Heart left ventricle (tissue), 16 donors: ENCODE measurements around the gene SPRED3. TPM values are rescaled to one million over a fixed set of nuclear protein-coding genes. Genes with fewer than 3 reads are reported as not detected.

ENCODE experiments used
- ATAC-seq, 4 donors: fragments of 200-7000 bp; cut with Tn5 transposase; one replicate each; pipeline ENCODE4 v1.9.1; 2020 to 2022; ENCODE audit warnings: moderate library complexity in 4 of 4, mild to moderate bottlenecking in 3 of 4, moderate number of reproducible peaks in 1 of 4
- DNase-seq, 5 donors: peaks; one replicate each; pipeline ENCODE4 v3.0.0-alpha.2; 2020
- H3K27ac ChIP-seq, 12 donors: fragments of 200-600 bp; sonication (generic) in 4 of 12; one replicate each; pipeline versions ENCODE4 v1.5.0 to v1.8.0; 2016 to 2022; ENCODE audit warnings: mild to moderate bottlenecking in 2 of 12
- H3K27me3 ChIP-seq, 9 donors: fragments of 200-600 bp; sonication (generic) in 2 of 9; one replicate each; pipeline versions ENCODE4 v1.5.1 to v1.8.0; 2016 to 2022; ENCODE audit warnings: mild to moderate bottlenecking in 3 of 9
- H3K36me3 ChIP-seq, 9 donors: fragments of 200-600 bp; sonication (generic) in 2 of 9; one replicate each; pipeline versions ENCODE4 v1.5.0 to v1.8.0; 2018 to 2022; ENCODE audit warnings: mild to moderate bottlenecking in 2 of 9
- H3K4me1 ChIP-seq, 12 donors: fragments of 200-600 bp; sonication (generic) in 4 of 12; one replicate each; pipeline versions ENCODE4 v1.5.0 to v1.8.0; 2016 to 2022; ENCODE audit warnings: mild to moderate bottlenecking in 3 of 12
- H3K4me3 ChIP-seq, 12 donors: fragments of 200-600 bp; sonication (generic) in 4 of 12; one replicate each; pipeline versions ENCODE4 v1.5.0 to v1.8.0; 2017 to 2022; ENCODE audit warnings: mild to moderate bottlenecking in 9 of 12, moderate library complexity in 4 of 12
- H3K9me3 ChIP-seq, 12 donors: fragments of 200-600 bp; sonication (generic) in 4 of 12; one replicate each; pipeline versions ENCODE4 v1.5.0 to v1.8.0; 2016 to 2022; ENCODE audit warnings: mild to moderate bottlenecking in 1 of 12
- POLR2A ChIP-seq, 2 donors: fragments of 450-650 bp; IDR thresholded peaks; one replicate each; pipeline ENCODE4 v1.6.1; 2017; ENCODE audit warnings: antibody characterized with exemption in 2 of 2, mild to moderate bottlenecking in 2 of 2, moderate library complexity in 2 of 2
- WGBS, 4 donors: extraction: QIAGEN DNeasy Blood & Tissue Kit in 2 of 4; methylation state at CpG; one replicate each; pipeline versions ENCODE4 v1.1.5 to v1.1.7; 2013 to 2018; 5-methylcytosine and 5-hydroxymethylcytosine counted together
- intact Hi-C, 10 donors: fragments of 100-400 bp; cut with DNase I; formaldehyde crosslinking; loops; one replicate each; pipeline versions ENCODE4 v1.11.1 to v1.14.2; 2022
- polyA plus RNA-seq, 2 donors: library from polyadenylated mRNA; stranded (reverse); fragments of 200-250 nt; gene quantifications; one replicate each; pipeline ENCODE4 v1.2.3, GENCODE V29; 2013
- total RNA-seq, 9 donors: library from RNA; depleted of rRNA in 2 of 9; stranded (reverse); fragments of >200 nt in 2 of 9; fragmentation: NEBNext Ultra II Directional in 3 of 9; extraction: Animal tissue kit (Norgen Biotek cat#: 25700) in 3 of 9; gene quantifications; one replicate each; pipeline versions ENCODE4 v1.1.0 to v1.2.4, GENCODE V29; 2016 to 2023
- TF ChIP-seq, protein P1 (sequence below), 12 donors: fragments of 200-600 bp; sonication (generic) in 4 of 12; IDR thresholded peaks; one replicate each; pipeline versions ENCODE4 v1.5.0 to v1.8.0; 2018 to 2022; ENCODE audit warnings: antibody characterized with exemption in 12 of 12, mild to moderate bottlenecking in 5 of 12
- donor health status: ischemic (EF 13 %, LVEDD 7.1; RV severe dilation, severe dysfunction).
- donor health status: healthy with polysubstance abuse.
- donor health status: DM: no; HTN: yes; CAD: no.
- donor health status: DM: no; HTN: no; CAD: no.
- donor health status: ischemic (EF 25% LVEDD 6.9; RV normal size, moderate dysfunction).
- donor health status: ischemic (EF 25% LVEDD 5.7; RV mildly dilated, moderate dysfunction).
- donor health status: healthy.
- donor health status: DM: yes; HTN: yes; CAD: no.
- donor health status: ischemic (EF 35%, LVEDD 5.7; RV mildly dilated, moderate dysfunction).
- donor health status: nonischemic (EF 11% LVEDD 7.7; RV severe dilation, severe dysfunction).
- donor health status: DM: yes; HTN: yes; CAD: no.
- donor health status: PGD.
- donor health status: ischemic (EF 29% LVEDD 5.4; RV normal size, mild dysfunction).
- donor health status: nonischemic (EF 23%, LVEDD 6.1; RV moderate dilation, normal function).

The SPRED3 gene
- total and polyA plus RNA-seq, 11 donors = 0.18 to 3.1 (median 0.72) TPM; not detected in 1

DNA sequence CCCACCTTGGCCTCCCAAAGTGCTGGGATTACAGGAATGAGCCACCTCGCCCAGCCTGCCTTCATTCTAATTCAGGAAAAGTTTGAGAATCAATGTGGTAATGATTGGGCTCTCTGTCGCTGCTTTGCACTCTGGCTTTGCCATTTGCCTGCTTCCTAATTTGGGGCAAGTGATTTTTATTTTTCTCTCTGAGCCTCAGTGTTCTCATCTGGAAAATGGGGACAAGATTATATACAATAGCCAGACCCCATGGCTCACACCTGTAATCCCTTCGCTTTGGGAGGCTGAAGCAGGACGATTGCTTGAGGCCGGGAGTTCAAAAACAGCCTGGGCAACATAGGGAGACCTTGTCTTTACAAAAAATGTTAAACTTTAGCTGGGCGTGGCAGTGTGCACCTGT, 48.8 kb downstream of the SPRED3 start:
- no peak for TF ChIP-seq POLR2A (IDR thresholded peaks at IDR 0.05)
- TF ChIP-seq, protein P1, sequence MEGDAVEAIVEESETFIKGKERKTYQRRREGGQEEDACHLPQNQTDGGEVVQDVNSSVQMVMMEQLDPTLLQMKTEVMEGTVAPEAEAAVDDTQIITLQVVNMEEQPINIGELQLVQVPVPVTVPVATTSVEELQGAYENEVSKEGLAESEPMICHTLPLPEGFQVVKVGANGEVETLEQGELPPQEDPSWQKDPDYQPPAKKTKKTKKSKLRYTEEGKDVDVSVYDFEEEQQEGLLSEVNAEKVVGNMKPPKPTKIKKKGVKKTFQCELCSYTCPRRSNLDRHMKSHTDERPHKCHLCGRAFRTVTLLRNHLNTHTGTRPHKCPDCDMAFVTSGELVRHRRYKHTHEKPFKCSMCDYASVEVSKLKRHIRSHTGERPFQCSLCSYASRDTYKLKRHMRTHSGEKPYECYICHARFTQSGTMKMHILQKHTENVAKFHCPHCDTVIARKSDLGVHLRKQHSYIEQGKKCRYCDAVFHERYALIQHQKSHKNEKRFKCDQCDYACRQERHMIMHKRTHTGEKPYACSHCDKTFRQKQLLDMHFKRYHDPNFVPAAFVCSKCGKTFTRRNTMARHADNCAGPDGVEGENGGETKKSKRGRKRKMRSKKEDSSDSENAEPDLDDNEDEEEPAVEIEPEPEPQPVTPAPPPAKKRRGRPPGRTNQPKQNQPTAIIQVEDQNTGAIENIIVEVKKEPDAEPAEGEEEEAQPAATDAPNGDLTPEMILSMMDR (IDR thresholded peaks at IDR 0.05) = no peak
- H3K27me3 ChIP-seq = peaks cover 8 to 52% (median 25%) of the 10 kb centered on the region in 9 donors
- no peak overlapping the region for H3K27ac ChIP-seq
- H3K36me3 ChIP-seq = no peaks in the 10 kb centered on the region
- intact Hi-C loops = loop anchor here in 1 of 10 donors (10.0 kb wide), 1 partner anchor 148 kb away; no protein-coding TSS in a partner anchor
- DNase-seq (no peak), ATAC-seq (no peak)
- H3K4me3 ChIP-seq = no peak overlapping the region
- no peaks in the 10 kb centered on the region for H3K9me3 ChIP-seq
- WGBS, 4 donors = 93 to 94% (median 94%) methylated on average over 6 of the region's 6 CpGs
- H3K4me1 ChIP-seq = peaks cover 0 to 17% (median 0%) of the 10 kb centered on the region in 12 donors

DNA sequence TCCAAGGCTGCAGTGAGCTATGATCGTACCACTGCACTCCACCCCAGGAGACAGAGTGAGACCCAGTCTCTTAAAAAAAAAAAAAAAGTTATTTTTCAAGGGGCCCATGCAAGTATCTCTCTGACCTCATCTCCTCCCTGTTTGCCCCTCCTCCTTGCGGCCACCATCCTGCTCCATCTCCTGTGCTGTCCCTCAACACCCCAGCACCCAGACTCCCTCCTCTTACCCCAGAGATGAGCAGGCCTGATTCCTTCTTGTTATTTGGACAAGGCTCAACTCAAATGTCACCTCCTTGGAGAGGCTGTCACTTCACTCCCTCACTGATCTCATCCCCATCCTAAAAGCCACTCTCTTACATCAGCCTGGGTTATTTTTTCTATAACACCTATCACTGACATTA, 49.4 kb downstream of the SPRED3 start:
- intact Hi-C loops = loop anchor here in 1 of 10 donors (10.0 kb wide), 1 partner anchor 147 kb away; no protein-coding TSS in a partner anchor
- Histone ChIP-seq H3K9me3 (no peaks in the 10 kb centered on the region), H3K36me3 (no peaks in the 10 kb centered on the region), H3K4me1 (peaks cover 0 to 17% (median 0%) of the 10 kb centered on the region in 12 donors), H3K27ac (no peak overlapping the region), H3K4me3 (no peak overlapping the region), H3K27me3 (peaks cover 8 to 52% (median 23%) of the 10 kb centered on the region in 9 donors)
- no peak for ATAC-seq
- TF ChIP-seq POLR2A (IDR thresholded peaks at IDR 0.05) = no peak
- TF ChIP-seq, protein P1 (IDR thresholded peaks at IDR 0.05) = no peak
- WGBS, 4 donors = 73 to 81% (median 77%) methylated on average over 2 of the region's 2 CpGs
- DNase-seq = no peak

DNA sequence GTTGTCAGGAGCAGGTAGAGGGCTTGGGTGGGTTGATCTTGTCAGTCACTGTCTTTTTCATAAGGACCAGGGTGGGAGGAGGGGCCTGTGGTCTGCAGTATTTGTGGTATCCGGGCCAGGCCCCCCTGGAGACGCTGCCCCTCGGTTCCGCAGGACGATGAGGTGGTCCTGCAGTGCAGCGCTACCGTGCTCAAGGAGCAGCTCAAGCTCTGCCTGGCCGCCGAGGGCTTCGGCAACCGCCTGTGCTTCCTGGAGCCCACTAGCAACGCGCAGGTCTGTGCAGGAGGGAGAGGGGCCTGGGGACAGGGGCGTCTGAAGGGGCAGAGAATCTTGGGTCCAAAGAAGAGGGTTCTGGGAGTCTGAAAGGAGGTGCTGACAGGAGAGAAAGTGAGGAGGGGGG, 52.1 kb downstream of the SPRED3 start:
- peaks cover 0 to 29% (median 3%) of the 10 kb centered on the region in 9 donors for H3K27me3 ChIP-seq
- DNase-seq (no peak), ATAC-seq (no peak)
- H3K4me3 ChIP-seq = no peak overlapping the region
- WGBS, 4 donors = 77 to 79% (median 77%) methylated on average over 14 of the region's 14 CpGs
- intact Hi-C loops = no loop called here
- H3K4me1 ChIP-seq = no peaks in the 10 kb centered on the region
- TF ChIP-seq POLR2A (IDR thresholded peaks at IDR 0.05) = no peak
- TF ChIP-seq, protein P1 (IDR thresholded peaks at IDR 0.05) = no peak
- no peaks in the 10 kb centered on the region for H3K36me3 ChIP-seq
- no peak overlapping the region for H3K27ac ChIP-seq
- H3K9me3 ChIP-seq = no peaks in the 10 kb centered on the region

DNA sequence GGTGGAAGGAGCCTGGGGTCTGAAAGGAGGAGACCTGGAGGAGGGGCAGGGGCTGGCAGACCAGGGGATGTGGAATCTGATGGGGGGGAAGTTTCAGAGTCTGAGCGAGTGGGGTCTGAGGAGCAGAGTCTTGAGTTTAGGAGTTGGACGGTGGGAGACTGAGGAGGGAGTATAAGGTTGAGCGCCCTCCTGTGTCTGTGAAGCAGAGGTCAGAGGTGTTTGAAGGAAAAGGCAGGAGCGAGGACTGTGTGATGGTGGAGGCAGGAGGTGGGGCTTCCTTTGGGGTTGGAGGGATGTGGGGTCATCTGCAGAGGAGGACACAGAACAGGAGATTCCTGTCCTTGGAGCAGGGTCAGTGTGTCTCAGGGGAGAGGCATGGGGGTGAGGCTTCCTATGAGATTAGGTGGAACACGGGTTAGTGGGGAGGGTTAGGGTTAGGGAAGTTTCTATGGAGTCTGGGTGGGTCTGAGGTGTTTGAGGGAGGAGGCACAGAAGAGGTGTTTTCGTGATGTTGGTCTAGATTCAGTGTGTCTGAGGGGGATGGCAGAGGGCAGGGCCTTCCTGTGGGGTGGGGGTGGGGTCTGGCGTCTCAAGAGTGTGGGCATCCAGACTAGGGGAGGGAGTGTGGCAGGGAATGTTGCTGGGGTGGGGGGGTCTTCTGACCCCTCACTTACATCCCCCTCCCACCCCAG, 53.3 kb downstream of the SPRED3 start:
- Histone ChIP-seq H3K9me3 (no peaks in the 10 kb centered on the region), H3K36me3 (no peaks in the 10 kb centered on the region), H3K27me3 (peaks cover 0 to 17% (median 0%) of the 10 kb centered on the region in 9 donors), H3K4me1 (no peaks in the 10 kb centered on the region), H3K27ac (no peak overlapping the region), H3K4me3 (no peak overlapping the region)
- ATAC-seq (no peak), DNase-seq (no peak)
- WGBS, 4 donors = 35 to 46% (median 41%) methylated on average over 7 of the region's 7 CpGs
- TF ChIP-seq, protein P1 (IDR thresholded peaks at IDR 0.05) = no peak
- no peak for TF ChIP-seq POLR2A (IDR thresholded peaks at IDR 0.05)
- intact Hi-C loops = no loop called here
